Suprapubic skin (tissue), 4 donors: Measurements from ENCODE around the gene AVL9. TPM values are rescaled to one million over a fixed set of nuclear protein-coding genes. Genes with fewer than 3 reads are reported as not detected.
A peak's percentile ranks its signal among the peaks of the same experiment; 100 is the strongest.

Experiments
- DNase-seq, 2 donors: peaks; one replicate each; pipeline ENCODE4 v3.0.0-alpha.2; 2019; ENCODE audit warnings: low spot score in 2 of 2
- H3K27ac ChIP-seq: fragments of 200-600 bp; sonication (generic); one replicate; pipeline ENCODE4 v1.5.1; 2019
- H3K27me3 ChIP-seq: fragments of 200-600 bp; sonication (generic); one replicate; pipeline ENCODE4 v1.5.1; 2019
- H3K36me3 ChIP-seq: fragments of 200-600 bp; sonication (generic); one replicate; pipeline ENCODE4 v1.5.1; 2019
- H3K4me1 ChIP-seq: fragments of 200-600 bp; sonication (generic); one replicate; pipeline ENCODE4 v1.5.1; 2019
- H3K4me3 ChIP-seq: fragments of 200-600 bp; sonication (generic); one replicate; pipeline ENCODE4 v1.5.1; 2019; ENCODE audit warnings: mild to moderate bottlenecking
- H3K9me3 ChIP-seq: fragments of 200-600 bp; sonication (generic); one replicate; pipeline ENCODE4 v1.5.1; 2019
- EP300 ChIP-seq: sonication (generic); formaldehyde crosslinking; IDR thresholded peaks from one replicate; pipeline ENCODE4 v1.6.1; 2017; ENCODE audit warnings: antibody characterized with exemption
- POLR2A ChIP-seq, 2 donors: fragments of 450-650 bp; IDR thresholded peaks; one replicate each; pipeline ENCODE4 v1.6.1; 2017; ENCODE audit warnings: antibody characterized with exemption in 2 of 2, mild to moderate bottlenecking in 2 of 2, moderate library complexity in 2 of 2
- POLR2AphosphoS5 ChIP-seq, 3 donors: sonication (generic); formaldehyde crosslinking; IDR thresholded peaks; one replicate each; pipeline ENCODE4 v1.6.1; 2017; ENCODE audit warnings: antibody characterized with exemption in 3 of 3
- WGBS: methylation state at CpG from one replicate; pipeline ENCODE4 v1.1.5; 2018; 5-methylcytosine and 5-hydroxymethylcytosine counted together
- total RNA-seq, 4 donors: library from RNA; depleted of rRNA; stranded (reverse); fragments of >200 nt; gene quantifications; one replicate each; pipeline ENCODE4 v1.1.0, GENCODE V29; 2016
- TF ChIP-seq, protein P1 (sequence below), 2 donors: fragments of 200-600 bp in 1 of 2; fragments of 450-650 bp in 1 of 2; sonication (generic) in 1 of 2; IDR thresholded peaks; one replicate each; pipeline ENCODE4 v1.5.1; 2016 to 2019; ENCODE audit warnings: antibody characterized with exemption in 2 of 2, mild to moderate bottlenecking in 1 of 2, moderate library complexity in 1 of 2

AVL9 gene
- total RNA-seq, 4 donors from 2014 or later, result 22.5 to 42.2 (median 24.8) TPM

DNA sequence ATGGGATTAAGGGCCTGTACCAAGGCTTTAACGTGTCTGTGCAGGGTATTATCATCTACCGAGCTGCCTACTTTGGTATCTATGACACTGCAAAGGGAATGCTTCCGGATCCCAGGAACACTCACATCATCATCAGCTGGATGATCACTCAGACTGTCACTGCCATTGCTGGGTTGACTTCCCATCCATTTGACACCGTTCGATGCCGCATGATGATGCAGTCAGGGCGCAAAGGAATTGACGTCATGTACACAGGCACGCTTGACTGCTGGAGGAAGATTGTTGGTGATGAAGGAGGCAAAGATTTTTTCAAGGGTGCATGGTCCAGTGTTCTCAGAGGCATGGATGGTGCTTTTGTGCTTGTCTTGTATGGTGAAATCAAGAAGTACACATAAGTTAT lies 23.3 kb upstream of the AVL9 start:
- TF ChIP-seq POLR2AphosphoS5 (IDR thresholded peaks at IDR 0.05), result no peak
- TF ChIP-seq, protein P1, sequence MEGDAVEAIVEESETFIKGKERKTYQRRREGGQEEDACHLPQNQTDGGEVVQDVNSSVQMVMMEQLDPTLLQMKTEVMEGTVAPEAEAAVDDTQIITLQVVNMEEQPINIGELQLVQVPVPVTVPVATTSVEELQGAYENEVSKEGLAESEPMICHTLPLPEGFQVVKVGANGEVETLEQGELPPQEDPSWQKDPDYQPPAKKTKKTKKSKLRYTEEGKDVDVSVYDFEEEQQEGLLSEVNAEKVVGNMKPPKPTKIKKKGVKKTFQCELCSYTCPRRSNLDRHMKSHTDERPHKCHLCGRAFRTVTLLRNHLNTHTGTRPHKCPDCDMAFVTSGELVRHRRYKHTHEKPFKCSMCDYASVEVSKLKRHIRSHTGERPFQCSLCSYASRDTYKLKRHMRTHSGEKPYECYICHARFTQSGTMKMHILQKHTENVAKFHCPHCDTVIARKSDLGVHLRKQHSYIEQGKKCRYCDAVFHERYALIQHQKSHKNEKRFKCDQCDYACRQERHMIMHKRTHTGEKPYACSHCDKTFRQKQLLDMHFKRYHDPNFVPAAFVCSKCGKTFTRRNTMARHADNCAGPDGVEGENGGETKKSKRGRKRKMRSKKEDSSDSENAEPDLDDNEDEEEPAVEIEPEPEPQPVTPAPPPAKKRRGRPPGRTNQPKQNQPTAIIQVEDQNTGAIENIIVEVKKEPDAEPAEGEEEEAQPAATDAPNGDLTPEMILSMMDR (IDR thresholded peaks at IDR 0.05), result no peak
- no peak for TF ChIP-seq EP300
- no peak for TF ChIP-seq POLR2A (IDR thresholded peaks at IDR 0.05)
- Histone ChIP-seq H3K36me3 (no peaks in the 10 kb centered on the region), H3K27me3 (no peaks in the 10 kb centered on the region), H3K4me1 (no peaks in the 10 kb centered on the region), H3K27ac (no peak overlapping the region), H3K4me3 (no peak overlapping the region), H3K9me3 (no peaks in the 10 kb centered on the region)
- WGBS, result 94% methylated on average over 9 of the region's 9 CpGs
- DNase-seq, result no peak

GRCh38 chr7:32474008-32474407 lies 21.3 kb upstream of the AVL9 start:
- Histone ChIP-seq H3K4me3 (no peak overlapping the region), H3K9me3 (no peaks in the 10 kb centered on the region), H3K4me1 (no peaks in the 10 kb centered on the region), H3K27ac (no peak overlapping the region), H3K27me3 (no peaks in the 10 kb centered on the region), H3K36me3 (no peaks in the 10 kb centered on the region)
- 48% methylated on average over 1 of the region's 1 CpG for WGBS
- no peak for DNase-seq
- TF ChIP-seq EP300, result no peak
- no peak for TF ChIP-seq POLR2AphosphoS5 (IDR thresholded peaks at IDR 0.05)
- TF ChIP-seq, protein P1 (IDR thresholded peaks at IDR 0.05), result no peak
- TF ChIP-seq POLR2A (IDR thresholded peaks at IDR 0.05), result no peak

- TF ChIP-seq EP300 (no peak), POLR2A (IDR thresholded peaks at IDR 0.05) (no peak), POLR2AphosphoS5 (IDR thresholded peaks at IDR 0.05) (no peak)
- TF ChIP-seq, protein P1 (IDR thresholded peaks at IDR 0.05), result no peak
Observed at GRCh38 chr7:32476816-32477648, 18.3 kb upstream of the AVL9 start.

DNA sequence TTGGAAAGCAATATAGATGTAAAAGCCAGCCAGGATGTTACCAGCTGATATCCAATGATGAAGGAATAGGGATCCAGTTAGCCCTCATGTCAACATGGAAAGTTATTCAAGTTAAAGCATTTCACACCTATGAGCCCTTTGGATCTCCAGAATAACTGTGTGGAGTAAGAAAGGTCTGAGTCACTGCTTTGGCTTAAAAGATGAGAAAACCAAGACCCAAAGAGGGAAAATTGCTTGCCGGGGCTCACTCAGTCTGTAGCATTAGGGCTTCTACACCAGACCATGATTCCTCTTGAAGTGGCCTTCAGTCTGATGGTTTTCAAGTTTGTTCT lies 17.7 kb upstream of the AVL9 start:
- TF ChIP-seq POLR2A (IDR thresholded peaks at IDR 0.05), result no peak
- no peak for TF ChIP-seq POLR2AphosphoS5 (IDR thresholded peaks at IDR 0.05)
- TF ChIP-seq, protein P1 (IDR thresholded peaks at IDR 0.05), result no peak
- no peak for TF ChIP-seq EP300
- Histone ChIP-seq H3K4me3 (no peak overlapping the region), H3K36me3 (no peaks in the 10 kb centered on the region), H3K4me1 (no peaks in the 10 kb centered on the region), H3K27ac (no peak overlapping the region), H3K27me3 (no peaks in the 10 kb centered on the region), H3K9me3 (no peaks in the 10 kb centered on the region)
- WGBS, result 85% methylated on average over 1 of the region's 1 CpG
- no peak for DNase-seq

More at GRCh38 chr7:32476816-32477648, 18.3 kb upstream of the AVL9 start:
- no peaks in the 10 kb centered on the region for H3K9me3 ChIP-seq
- DNase-seq, result no peak
- H3K36me3 ChIP-seq, result no peaks in the 10 kb centered on the region
- no peaks in the 10 kb centered on the region for H3K27me3 ChIP-seq
- no peak overlapping the region for H3K27ac ChIP-seq
- H3K4me1 ChIP-seq, result no peaks in the 10 kb centered on the region
- 58% methylated on average over 3 of the region's 3 CpGs for WGBS
- no peak overlapping the region for H3K4me3 ChIP-seq

GRCh38 chr7:32479574-32480200 lies 15.6 kb upstream of the AVL9 start:
- WGBS, result 85% methylated on average over 2 of the region's 2 CpGs
- Histone ChIP-seq H3K27me3 (no peaks in the 10 kb centered on the region), H3K36me3 (no peaks in the 10 kb centered on the region), H3K27ac (no peak overlapping the region), H3K4me3 (no peak overlapping the region), H3K4me1 (no peaks in the 10 kb centered on the region), H3K9me3 (no peaks in the 10 kb centered on the region)
- TF ChIP-seq POLR2AphosphoS5 (IDR thresholded peaks at IDR 0.05) (no peak), EP300 (no peak)
- TF ChIP-seq, protein P1 (IDR thresholded peaks at IDR 0.05), result peak; percentile 12 to 56
- DNase-seq, result no peak
